Measurements from ENCODE around the gene ZBTB4. TPM values are rescaled to one million over a fixed set of nuclear protein-coding genes. Genes with fewer than 3 reads are reported as not detected.

Gene ZBTB4
- total and polyA plus RNA-seq, 2 donors from 2014 or later = 23.2 to 64.8 TPM

- peak overlapping the region; percentile 42 to 79 (median 52) for H3K4me3 ChIP-seq (ENCODE audit: low read length in 3 of 3)
- peaks cover 0 to 26% (median 5%) of the 10 kb centered on the region in 3 donors for H3K4me1 ChIP-seq (ENCODE audit: control insufficient read depth in 2 of 3, insufficient read depth in 2 of 3, low read depth in 1 of 3, low read length in 3 of 3)
- no peak for TF ChIP-seq CTCF (IDR thresholded peaks at IDR 0.05; ENCODE audit: borderline replicate concordance, extremely low read depth, insufficient read depth)
- H3K36me3 ChIP-seq (ENCODE audit: control insufficient read depth in 2 of 3, insufficient read depth in 3 of 3, low read length in 3 of 3) = no peaks in the 10 kb centered on the region
- no peak for FAIRE-seq
- DNase-seq = peak in 1 of 5 donors; percentile 81
- H3K27ac ChIP-seq (ENCODE audit: low read depth in 2 of 2, low read length in 2 of 2) = peak overlapping the region; percentile 37 to 86
- H3K9me3 ChIP-seq (ENCODE audit: control insufficient read depth in 2 of 3, insufficient read depth in 1 of 3, low read length in 3 of 3) = no peaks in the 10 kb centered on the region
- H3K9ac ChIP-seq (ENCODE audit: low read length in 3 of 3) = peak overlapping the region in 2 of 3 donors; percentile 26 to 48
- peaks cover 7% of the 10 kb centered on the region for H3K27me3 ChIP-seq (ENCODE audit: control insufficient read depth, insufficient read depth, low read length)
- intact Hi-C loops (cut with DNase I) = no loop called here
Measured at GRCh38 chr17:7437369-7437863, 42.0 kb downstream of the ZBTB4 start.

DNA sequence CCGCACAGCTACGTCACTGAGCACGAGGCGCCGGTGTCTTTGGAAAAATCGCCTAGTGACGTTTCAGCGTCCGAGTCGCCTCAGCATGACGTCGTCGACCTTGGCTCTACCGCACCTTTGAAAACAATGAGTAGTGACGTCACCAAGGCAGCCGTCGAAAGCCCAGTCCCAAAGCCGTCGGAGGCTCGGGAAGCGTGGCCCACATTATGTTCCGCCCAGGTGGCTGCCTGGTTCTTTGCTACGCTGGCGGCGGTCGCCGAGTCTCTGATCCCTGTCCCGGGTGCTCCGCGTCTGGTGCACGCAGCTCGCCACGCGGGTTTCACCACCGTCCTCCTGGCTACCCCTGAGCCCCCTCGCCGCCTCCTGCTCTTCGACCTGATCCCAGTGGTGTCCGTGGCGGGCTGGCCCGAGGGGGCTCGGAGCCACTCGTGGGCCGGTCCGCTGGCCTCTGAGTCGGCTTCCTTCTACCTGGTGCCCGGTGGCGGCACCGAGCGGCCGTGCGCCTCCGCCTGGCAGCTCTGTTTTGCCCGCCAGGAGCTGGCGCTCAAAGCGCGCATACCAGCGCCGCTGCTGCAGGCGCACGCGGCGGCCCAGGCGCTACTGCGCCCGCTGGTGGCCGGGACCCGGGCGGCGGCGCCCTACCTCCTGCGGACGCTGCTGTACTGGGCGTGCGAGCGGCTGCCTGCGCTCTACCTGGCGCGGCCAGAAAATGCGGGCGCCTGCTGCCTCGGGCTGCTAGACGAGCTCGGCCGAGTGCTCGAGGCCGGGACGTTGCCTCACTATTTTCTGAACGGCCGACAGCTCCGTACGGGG, 42.7 kb downstream of the ZBTB4 start:
- H3K4me3 ChIP-seq (ENCODE audit: low read length in 3 of 3) = peak overlapping the region; percentile 21 to 79 (median 78)
- H3K36me3 ChIP-seq (ENCODE audit: control insufficient read depth in 2 of 3, insufficient read depth in 3 of 3, low read length in 3 of 3) = no peaks in the 10 kb centered on the region
- no peak for FAIRE-seq
- TF ChIP-seq CTCF (IDR thresholded peaks at IDR 0.05; ENCODE audit: borderline replicate concordance, extremely low read depth, insufficient read depth) = peak; percentile 93
- peak; percentile 87 to 94 (median 91) for DNase-seq
- H3K9ac ChIP-seq (ENCODE audit: low read length in 3 of 3) = peak overlapping the region in 2 of 3 donors; percentile 24 to 32
- peaks cover 0 to 26% (median 5%) of the 10 kb centered on the region in 3 donors for H3K4me1 ChIP-seq (ENCODE audit: control insufficient read depth in 2 of 3, insufficient read depth in 2 of 3, low read depth in 1 of 3, low read length in 3 of 3)
- intact Hi-C loops (cut with DNase I) = no loop called here
- peak overlapping the region; percentile 78 to 86 for H3K27ac ChIP-seq (ENCODE audit: low read depth in 2 of 2, low read length in 2 of 2)
- H3K27me3 ChIP-seq (ENCODE audit: control insufficient read depth, insufficient read depth, low read length) = peaks cover 7% of the 10 kb centered on the region
- H3K9me3 ChIP-seq (ENCODE audit: control insufficient read depth in 2 of 3, insufficient read depth in 1 of 3, low read length in 3 of 3) = no peaks in the 10 kb centered on the region

DNA sequence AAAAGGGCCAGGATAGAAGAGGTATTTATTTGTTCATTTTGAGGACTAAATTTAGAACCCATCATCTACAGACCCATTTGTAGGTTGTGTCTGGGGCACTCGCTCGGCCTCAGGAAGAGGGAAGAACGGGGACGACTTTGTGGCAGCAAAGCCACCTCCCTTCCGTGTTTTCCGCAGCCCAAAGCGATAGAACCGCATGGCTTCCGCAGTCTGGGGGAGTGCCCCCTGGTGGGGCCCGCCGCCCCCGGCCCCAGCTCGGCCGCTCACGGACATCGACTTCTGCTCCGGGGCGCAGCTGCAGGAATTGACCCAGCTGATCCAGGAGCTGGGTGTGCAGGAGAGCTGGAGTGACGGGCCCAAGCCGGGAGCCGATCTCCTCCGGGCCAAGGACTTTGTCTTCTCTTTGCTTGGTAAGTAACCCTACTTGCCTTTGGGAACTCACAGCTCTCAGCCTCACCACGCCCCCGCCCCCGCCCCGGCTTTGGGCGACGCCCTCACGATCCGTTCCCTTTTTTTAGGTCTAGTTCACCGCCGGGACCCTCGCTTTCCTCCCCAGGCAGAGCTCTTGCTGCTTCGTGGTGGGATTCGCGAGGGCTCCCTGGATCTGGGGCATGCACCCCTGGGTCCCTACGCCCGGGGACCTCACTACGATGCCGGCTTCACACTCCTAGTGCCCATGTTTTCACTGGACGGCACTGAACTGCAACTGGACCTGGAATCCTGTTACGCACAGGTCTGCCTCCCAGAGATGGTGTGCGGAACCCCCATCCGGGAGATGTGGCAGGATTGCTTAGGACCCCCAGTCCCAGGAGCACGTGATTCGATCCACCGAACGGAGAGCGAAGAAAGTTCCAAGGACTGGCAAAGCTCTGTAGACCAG, 43.5 kb downstream of the ZBTB4 start:
- peak in 4 of 5 donors; percentile 48 to 87 (median 60) for DNase-seq
- H3K9ac ChIP-seq (ENCODE audit: low read length in 3 of 3) = peak overlapping the region; percentile 24 to 32 (median 27)

More for the DNA sequence above, 43.5 kb downstream of the ZBTB4 start:
- no peak for FAIRE-seq
- Histone ChIP-seq H3K36me3 (ENCODE audit: control insufficient read depth in 2 of 3, insufficient read depth in 3 of 3, low read length in 3 of 3) (no peaks in the 10 kb centered on the region), H3K27me3 (ENCODE audit: control insufficient read depth, insufficient read depth, low read length) (peaks cover 7% of the 10 kb centered on the region), H3K9me3 (ENCODE audit: control insufficient read depth in 2 of 3, insufficient read depth in 1 of 3, low read length in 3 of 3) (no peaks in the 10 kb centered on the region), H3K4me3 (ENCODE audit: low read length in 3 of 3) (peak overlapping the region; percentile 63 to 79 (median 78)), H3K27ac (ENCODE audit: low read depth in 2 of 2, low read length in 2 of 2) (peak overlapping the region; percentile 78 to 86), H3K4me1 (ENCODE audit: control insufficient read depth in 2 of 3, insufficient read depth in 2 of 3, low read depth in 1 of 3, low read length in 3 of 3) (peaks cover 0 to 26% (median 5%) of the 10 kb centered on the region in 3 donors)
- intact Hi-C loops (cut with DNase I) = no loop called here
- no peak for TF ChIP-seq CTCF (IDR thresholded peaks at IDR 0.05; ENCODE audit: borderline replicate concordance, extremely low read depth, insufficient read depth)

Data from kidney (tissue), 14 donors.